ENCODE data around the gene MARK4. TPM values are rescaled to one million over a fixed set of nuclear protein-coding genes. Genes with fewer than 3 reads are reported as not detected.

MARK4 gene
- polyA plus RNA-seq, 1 donor (not counting 4 experiments of a cell fraction or from before 2014, with no cell fraction given): 19.7 TPM

DNA sequence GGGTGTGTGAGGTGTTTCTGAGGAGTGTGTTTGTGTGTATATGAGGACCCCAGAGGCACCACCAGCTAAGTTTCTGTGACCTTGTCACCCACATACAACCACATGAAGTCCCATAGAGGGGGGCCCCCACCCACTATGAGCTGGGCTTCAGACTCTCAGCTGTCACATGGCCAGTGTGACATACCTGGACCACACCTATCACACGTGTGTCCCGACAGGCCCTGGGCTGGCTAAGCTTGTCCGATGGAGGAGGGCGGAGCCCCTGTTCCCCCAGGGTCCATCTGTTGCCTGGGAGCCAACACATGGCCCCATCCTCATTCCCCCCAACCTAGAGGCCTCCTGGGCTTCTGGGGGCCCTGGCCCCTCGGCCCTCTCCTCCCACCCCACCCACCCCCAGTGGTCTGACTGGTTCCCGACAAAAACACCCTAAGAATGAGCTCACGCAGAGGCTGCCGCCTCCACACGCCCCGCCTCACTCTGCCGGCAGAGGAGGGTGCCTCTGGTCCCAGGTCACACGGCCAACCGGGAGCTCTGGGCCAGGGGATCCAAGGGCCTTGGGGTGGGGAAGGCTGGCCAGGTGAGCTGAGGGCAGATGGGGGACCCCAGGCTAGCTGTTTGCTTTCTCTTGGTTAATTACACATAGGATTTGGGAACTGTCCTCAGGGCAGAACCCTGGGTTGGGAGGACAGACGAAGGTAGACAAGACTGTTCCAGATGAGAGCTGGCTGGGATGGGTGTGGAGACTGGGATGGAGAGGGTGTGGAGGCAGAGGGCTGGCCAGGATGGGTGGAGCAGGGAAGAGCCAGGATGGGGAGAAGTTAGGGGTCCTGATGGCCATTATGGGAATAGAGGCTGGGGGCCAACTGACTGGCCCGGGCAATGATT lies 93.8 kb downstream of the MARK4 start:
- no peak for DNase-seq (ENCODE audit: low read depth, low spot score)
- TF ChIP-seq, protein P1, sequence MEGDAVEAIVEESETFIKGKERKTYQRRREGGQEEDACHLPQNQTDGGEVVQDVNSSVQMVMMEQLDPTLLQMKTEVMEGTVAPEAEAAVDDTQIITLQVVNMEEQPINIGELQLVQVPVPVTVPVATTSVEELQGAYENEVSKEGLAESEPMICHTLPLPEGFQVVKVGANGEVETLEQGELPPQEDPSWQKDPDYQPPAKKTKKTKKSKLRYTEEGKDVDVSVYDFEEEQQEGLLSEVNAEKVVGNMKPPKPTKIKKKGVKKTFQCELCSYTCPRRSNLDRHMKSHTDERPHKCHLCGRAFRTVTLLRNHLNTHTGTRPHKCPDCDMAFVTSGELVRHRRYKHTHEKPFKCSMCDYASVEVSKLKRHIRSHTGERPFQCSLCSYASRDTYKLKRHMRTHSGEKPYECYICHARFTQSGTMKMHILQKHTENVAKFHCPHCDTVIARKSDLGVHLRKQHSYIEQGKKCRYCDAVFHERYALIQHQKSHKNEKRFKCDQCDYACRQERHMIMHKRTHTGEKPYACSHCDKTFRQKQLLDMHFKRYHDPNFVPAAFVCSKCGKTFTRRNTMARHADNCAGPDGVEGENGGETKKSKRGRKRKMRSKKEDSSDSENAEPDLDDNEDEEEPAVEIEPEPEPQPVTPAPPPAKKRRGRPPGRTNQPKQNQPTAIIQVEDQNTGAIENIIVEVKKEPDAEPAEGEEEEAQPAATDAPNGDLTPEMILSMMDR (optimal IDR thresholded peaks at IDR 0.05 in 1 of 3, IDR thresholded peaks at IDR 0.05 in 1 of 3, conservative IDR thresholded peaks at IDR 0.05 in 1 of 3; ENCODE audit: extremely low read depth in 1 of 3, insufficient read depth in 2 of 3, low read length in 3 of 3): no peak
- TF ChIP-seq EZH2 (IDR thresholded peaks at IDR 0.05; ENCODE audit: low read length): no peak

DNA sequence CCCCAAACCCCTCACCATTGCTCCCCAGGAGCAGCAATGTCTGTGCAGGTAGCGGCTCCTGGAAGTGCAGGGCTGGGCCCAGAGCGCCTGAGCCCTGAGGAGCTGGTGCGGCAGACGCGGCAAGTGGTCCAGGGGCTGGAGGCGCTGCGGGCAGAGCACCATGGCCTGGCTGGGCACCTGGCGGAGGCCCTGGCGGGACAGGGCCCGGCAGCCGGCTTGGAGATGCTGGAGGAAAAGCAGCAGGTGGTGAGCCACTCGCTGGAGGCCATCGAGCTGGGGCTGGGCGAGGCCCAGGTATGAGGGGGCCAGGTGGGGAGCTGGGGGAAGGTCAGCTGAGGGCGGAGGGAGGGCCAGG lies 94.4 kb downstream of the MARK4 start:
- Histone ChIP-seq H3K79me2 (ENCODE audit: control insufficient read depth, insufficient read depth, low read length) (peaks cover 18% of the 10 kb centered on the region), H3K9me1 (ENCODE audit: control insufficient read depth, extremely low read depth, insufficient read depth, low read length) (no peaks in the 10 kb centered on the region), H3K4me2 (ENCODE audit: control insufficient read depth, extremely low read depth, insufficient read depth, low read depth, low read length) (peak overlapping the region; percentile 49), H2AFZ (ENCODE audit: control insufficient read depth, low read length) (no peak overlapping the region), H3K9me3 (ENCODE audit: control insufficient read depth, low read depth, low read length) (no peaks in the 10 kb centered on the region), H3K4me3 (ENCODE audit: control insufficient read depth in 2 of 3, extremely low read depth in 1 of 3, insufficient read depth in 2 of 3, low read depth in 1 of 3, low read length in 3 of 3) (no peak overlapping the region), H3K9ac (ENCODE audit: control insufficient read depth, extremely low read depth, insufficient read depth, low read length) (no peak overlapping the region), H3K36me3 (ENCODE audit: control insufficient read depth in 2 of 2, extremely low read depth in 1 of 2, insufficient read depth in 2 of 2, low read length in 2 of 2) (peaks cover 2 to 16% of the 10 kb centered on the region in 2 experiments), H3K4me1 (ENCODE audit: control insufficient read depth, extremely low read depth, insufficient read depth, low read length) (peaks cover 22% of the 10 kb centered on the region), H4K20me1 (ENCODE audit: control insufficient read depth, extremely low read depth, insufficient read depth, low read length) (no peaks in the 10 kb centered on the region), H3K27ac (ENCODE audit: control insufficient read depth, insufficient read depth, low read length) (peak overlapping the region; percentile 2), H3K27me3 (ENCODE audit: control insufficient read depth, extremely low read depth, insufficient read depth, low read length) (no peaks in the 10 kb centered on the region)
- no peak for DNase-seq (ENCODE audit: low read depth, low spot score)
- FAIRE-seq: no peak
- dilution Hi-C loops (cut with MboI; ENCODE audit: extremely low pct_ligation_motif_present, low sequenced_read_pairs): no loop called here
- TF ChIP-seq EZH2 (IDR thresholded peaks at IDR 0.05; ENCODE audit: low read length): no peak
- TF ChIP-seq, protein P1 (optimal IDR thresholded peaks at IDR 0.05 in 1 of 3, IDR thresholded peaks at IDR 0.05 in 1 of 3, conservative IDR thresholded peaks at IDR 0.05 in 1 of 3; ENCODE audit: extremely low read depth in 1 of 3, insufficient read depth in 2 of 3, low read length in 3 of 3): no peak

More for the DNA sequence above, 93.8 kb downstream of the MARK4 start:
- peak overlapping the region in 2 of 3 experiments; percentile 2 to 6 for H3K4me3 ChIP-seq (ENCODE audit: control insufficient read depth in 2 of 3, extremely low read depth in 1 of 3, insufficient read depth in 2 of 3, low read depth in 1 of 3, low read length in 3 of 3)
- H3K4me2 ChIP-seq (ENCODE audit: control insufficient read depth, extremely low read depth, insufficient read depth, low read depth, low read length): peak overlapping the region; percentile 49
- H3K9me3 ChIP-seq (ENCODE audit: control insufficient read depth, low read depth, low read length): no peaks in the 10 kb centered on the region
- no peaks in the 10 kb centered on the region for H4K20me1 ChIP-seq (ENCODE audit: control insufficient read depth, extremely low read depth, insufficient read depth, low read length)
- no peaks in the 10 kb centered on the region for H3K9me1 ChIP-seq (ENCODE audit: control insufficient read depth, extremely low read depth, insufficient read depth, low read length)
- H3K9ac ChIP-seq (ENCODE audit: control insufficient read depth, extremely low read depth, insufficient read depth, low read length): peak overlapping the region; percentile 17
- H2AFZ ChIP-seq (ENCODE audit: control insufficient read depth, low read length): no peak overlapping the region
- H3K79me2 ChIP-seq (ENCODE audit: control insufficient read depth, insufficient read depth, low read length): peaks cover 18% of the 10 kb centered on the region
- dilution Hi-C loops (cut with MboI; ENCODE audit: extremely low pct_ligation_motif_present, low sequenced_read_pairs): no loop called here
- H3K27me3 ChIP-seq (ENCODE audit: control insufficient read depth, extremely low read depth, insufficient read depth, low read length): no peaks in the 10 kb centered on the region
- peak; percentile 79 for FAIRE-seq
- H3K27ac ChIP-seq (ENCODE audit: control insufficient read depth, insufficient read depth, low read length): peak overlapping the region; percentile 4
- H3K4me1 ChIP-seq (ENCODE audit: control insufficient read depth, extremely low read depth, insufficient read depth, low read length): peaks cover 22% of the 10 kb centered on the region
- H3K36me3 ChIP-seq (ENCODE audit: control insufficient read depth in 2 of 2, extremely low read depth in 1 of 2, insufficient read depth in 2 of 2, low read length in 2 of 2): peaks cover 0 to 13% of the 10 kb centered on the region in 2 experiments
